NCI-H128 (cell line): Measurements from ENCODE around the gene DDC.
"Not testable (repeated sequence)": the region's sequence is repeated elsewhere in the genome, so short reads cannot be mapped to it uniquely, and the experiment has no call there.

Experiments
- DNase-seq: peaks from one replicate; lab custom pipeline; 2025; ENCODE audit not compliant: unreplicated experiment; lab: John Stamatoyannopoulos, UW

The DDC gene

GRCh38 chr7:50556247-50556991, 8.8 kb downstream of the DDC start:
- DNase-seq: no peak

- DNase-seq: no peak
Observed at GRCh38 chr7:50555594-50556140, 9.5 kb downstream of the DDC start.

GRCh38 chr7:50554431-50555322, 10.5 kb downstream of the DDC start:
- DNase-seq: no peak

GRCh38 chr7:50553973-50554372, 11.2 kb downstream of the DDC start:
- no peak for DNase-seq

GRCh38 chr7:50552921-50553320, 12.3 kb downstream of the DDC start:
- no peak for DNase-seq

GRCh38 chr7:50552139-50552538, 13.1 kb downstream of the DDC start:
- DNase-seq: peak; percentile 56

GRCh38 chr7:50545613-50546012, 19.6 kb downstream of the DDC start:
- DNase-seq: not testable (repeated sequence)

GRCh38 chr7:50544992-50545391, 20.2 kb downstream of the DDC start:
- DNase-seq: no peak

- DNase-seq: no peak
Observed at GRCh38 chr7:50543776-50544442, 21.3 kb downstream of the DDC start.

GRCh38 chr7:50542132-50542531, 23.1 kb downstream of the DDC start:
- DNase-seq: no peak

GRCh38 chr7:50540785-50541579, 24.2 kb downstream of the DDC start:
- no peak for DNase-seq

- no peak for DNase-seq
Observed at GRCh38 chr7:50539725-50540124, 25.5 kb downstream of the DDC start.

- DNase-seq: no peak
Observed at GRCh38 chr7:50538478-50538877, 26.7 kb downstream of the DDC start.

- no peak for DNase-seq
Observed at GRCh38 chr7:50537417-50537816, 27.8 kb downstream of the DDC start.

- DNase-seq: not testable (repeated sequence)
Observed at GRCh38 chr7:50535291-50535711, 29.9 kb downstream of the DDC start.

- no peak for DNase-seq
Observed at GRCh38 chr7:50534690-50535290, 30.4 kb downstream of the DDC start.

GRCh38 chr7:50533866-50534265, 31.3 kb downstream of the DDC start:
- no peak for DNase-seq

- DNase-seq: peak; percentile 13
Observed at GRCh38 chr7:50531928-50532327, 33.3 kb downstream of the DDC start.

- DNase-seq: peak; percentile 19
Observed at GRCh38 chr7:50531401-50531911, 33.7 kb downstream of the DDC start.

GRCh38 chr7:50530766-50531165, 34.4 kb downstream of the DDC start:
- no peak for DNase-seq
